PC-3 (cell line): Measurements from ENCODE around the gene ITGA7.

Experiments
- EZH2 ChIP-seq: fragments of 300-600 bp; sonication (generic); IDR thresholded peaks from one replicate; pipeline ENCODE4 v1.6.1; 2017; ENCODE audit warnings: antibody characterized with exemption, mild to moderate bottlenecking, low read length; ENCODE audit not compliant: unreplicated experiment
- EZH2phosphoT487 ChIP-seq: fragments of 300-600 bp; sonication (generic); IDR thresholded peaks from 2 replicates; pipeline ENCODE4 v1.6.1; 2018; ENCODE audit warnings: mild to moderate bottlenecking, antibody characterized with exemption, low read length, borderline replicate concordance
- TF ChIP-seq, protein P1 (sequence below): fragments of 300-600 bp; sonication (generic); conservative IDR thresholded peaks from 2 replicates; pipeline ENCODE4 v1.5.1; 2017; ENCODE audit warnings: antibody characterized with exemption, low read depth, mild to moderate bottlenecking, low read length

DNA sequence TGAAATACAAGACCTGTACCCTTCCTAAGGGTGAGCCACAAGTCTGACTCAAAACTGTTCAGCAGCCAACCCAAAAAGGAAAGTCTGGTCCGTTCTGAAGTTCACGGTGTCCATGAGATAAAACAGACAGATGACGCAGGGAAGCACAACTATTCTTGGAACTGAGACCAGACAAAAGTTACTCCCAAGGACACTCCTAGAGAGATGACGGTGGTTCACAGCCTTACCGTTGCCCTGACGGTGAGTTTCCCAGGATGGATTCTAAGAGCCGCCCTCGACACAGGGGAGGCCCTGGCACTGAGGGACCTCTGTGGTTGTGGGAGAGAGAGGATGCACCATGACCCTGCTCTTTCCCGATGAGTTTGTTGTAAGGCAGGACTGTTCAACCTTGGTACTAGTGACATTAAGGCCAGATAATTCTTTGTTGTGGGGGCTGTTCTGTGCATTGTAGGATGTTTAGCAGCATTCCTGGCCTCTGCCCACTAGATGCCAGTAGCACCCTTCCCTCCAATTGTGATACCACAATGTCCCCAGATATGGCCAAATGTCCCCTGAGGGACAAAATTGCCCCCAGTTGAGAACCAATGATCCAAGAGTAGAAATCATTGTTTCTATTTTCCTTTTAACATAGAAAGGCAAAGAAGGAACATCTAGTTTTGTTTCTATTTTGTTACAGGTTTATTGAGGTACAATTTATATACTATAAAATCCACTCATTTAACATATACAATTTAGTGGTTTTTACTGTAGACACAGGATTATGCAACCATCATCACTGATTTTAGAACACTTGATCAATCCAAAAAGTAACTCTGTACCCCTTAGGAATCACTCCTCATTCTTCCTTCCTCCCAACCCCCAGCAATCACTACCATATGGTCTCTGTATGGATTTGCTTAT, 48.0 kb downstream of the ITGA7 start:
- TF ChIP-seq, protein P1, sequence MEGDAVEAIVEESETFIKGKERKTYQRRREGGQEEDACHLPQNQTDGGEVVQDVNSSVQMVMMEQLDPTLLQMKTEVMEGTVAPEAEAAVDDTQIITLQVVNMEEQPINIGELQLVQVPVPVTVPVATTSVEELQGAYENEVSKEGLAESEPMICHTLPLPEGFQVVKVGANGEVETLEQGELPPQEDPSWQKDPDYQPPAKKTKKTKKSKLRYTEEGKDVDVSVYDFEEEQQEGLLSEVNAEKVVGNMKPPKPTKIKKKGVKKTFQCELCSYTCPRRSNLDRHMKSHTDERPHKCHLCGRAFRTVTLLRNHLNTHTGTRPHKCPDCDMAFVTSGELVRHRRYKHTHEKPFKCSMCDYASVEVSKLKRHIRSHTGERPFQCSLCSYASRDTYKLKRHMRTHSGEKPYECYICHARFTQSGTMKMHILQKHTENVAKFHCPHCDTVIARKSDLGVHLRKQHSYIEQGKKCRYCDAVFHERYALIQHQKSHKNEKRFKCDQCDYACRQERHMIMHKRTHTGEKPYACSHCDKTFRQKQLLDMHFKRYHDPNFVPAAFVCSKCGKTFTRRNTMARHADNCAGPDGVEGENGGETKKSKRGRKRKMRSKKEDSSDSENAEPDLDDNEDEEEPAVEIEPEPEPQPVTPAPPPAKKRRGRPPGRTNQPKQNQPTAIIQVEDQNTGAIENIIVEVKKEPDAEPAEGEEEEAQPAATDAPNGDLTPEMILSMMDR = peak; percentile 73
- TF ChIP-seq EZH2 (no peak), EZH2phosphoT487 (no peak)
